ENCODE data around the gene IFT20. TPM values are rescaled to one million over a fixed set of nuclear protein-coding genes. Genes with fewer than 3 reads are reported as not detected.

IFT20 gene
- total and polyA plus RNA-seq, 10 of the 15 experiments (the other 5 are each of a cell fraction or from before 2014, with no cell fraction given) = 9.4 to 38.2 (median 19.1) TPM

DNA sequence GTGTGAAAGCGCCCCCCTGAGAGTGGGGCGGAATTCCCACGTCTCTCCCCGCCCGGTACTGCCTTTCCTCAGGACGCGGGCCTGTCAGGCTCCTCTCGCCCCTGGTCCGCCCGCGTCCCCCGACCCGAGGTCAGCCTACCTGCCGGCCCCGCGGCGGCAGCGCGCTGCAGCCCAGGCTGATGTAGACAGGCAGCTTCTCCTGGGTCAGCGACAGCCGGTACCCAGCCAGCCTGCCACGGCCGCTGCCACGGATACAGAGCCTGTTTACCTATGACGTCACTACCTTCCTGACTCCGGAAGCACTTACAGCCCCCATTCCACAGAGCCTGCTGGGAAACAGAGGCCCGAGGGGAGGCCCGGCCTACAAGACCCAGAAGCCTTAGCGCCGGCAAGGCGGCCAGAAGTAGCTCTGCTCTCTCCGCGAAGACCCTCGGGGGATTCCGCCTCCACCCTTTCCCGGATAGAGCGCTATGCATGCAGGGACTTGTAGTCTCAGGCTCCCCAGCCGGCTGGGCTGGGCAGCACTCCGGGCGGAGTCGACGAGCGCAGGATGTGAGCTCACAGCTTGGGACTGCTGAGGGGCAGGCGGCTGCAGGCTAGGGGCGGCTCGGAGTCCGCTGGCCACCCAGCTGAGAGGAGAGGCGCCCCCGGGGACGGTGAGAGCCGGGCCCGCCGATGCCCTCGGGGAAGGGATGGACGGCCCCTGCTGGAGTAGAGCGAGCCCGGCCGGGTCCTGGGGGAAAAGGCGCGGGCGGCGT is at the start of gene IFT20, which contains the start of gene TNFAIP1 (continued):
- TF ChIP-seq CREB1 (IDR thresholded peaks at IDR 0.05; ENCODE audit: low read depth) = peak; percentile 97
- TF ChIP-seq BMI1 (IDR thresholded peaks at IDR 0.05; ENCODE audit: borderline replicate concordance) = peak; percentile 32; the same call in 1 of the 2 replicates
- TF ChIP-seq, protein P1, sequence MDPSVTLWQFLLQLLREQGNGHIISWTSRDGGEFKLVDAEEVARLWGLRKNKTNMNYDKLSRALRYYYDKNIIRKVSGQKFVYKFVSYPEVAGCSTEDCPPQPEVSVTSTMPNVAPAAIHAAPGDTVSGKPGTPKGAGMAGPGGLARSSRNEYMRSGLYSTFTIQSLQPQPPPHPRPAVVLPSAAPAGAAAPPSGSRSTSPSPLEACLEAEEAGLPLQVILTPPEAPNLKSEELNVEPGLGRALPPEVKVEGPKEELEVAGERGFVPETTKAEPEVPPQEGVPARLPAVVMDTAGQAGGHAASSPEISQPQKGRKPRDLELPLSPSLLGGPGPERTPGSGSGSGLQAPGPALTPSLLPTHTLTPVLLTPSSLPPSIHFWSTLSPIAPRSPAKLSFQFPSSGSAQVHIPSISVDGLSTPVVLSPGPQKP (IDR thresholded peaks at IDR 0.05; ENCODE audit: low read depth, low read length) = peak; percentile 74; the same call in 1 of the 2 replicates
- TF ChIP-seq, protein P2, sequence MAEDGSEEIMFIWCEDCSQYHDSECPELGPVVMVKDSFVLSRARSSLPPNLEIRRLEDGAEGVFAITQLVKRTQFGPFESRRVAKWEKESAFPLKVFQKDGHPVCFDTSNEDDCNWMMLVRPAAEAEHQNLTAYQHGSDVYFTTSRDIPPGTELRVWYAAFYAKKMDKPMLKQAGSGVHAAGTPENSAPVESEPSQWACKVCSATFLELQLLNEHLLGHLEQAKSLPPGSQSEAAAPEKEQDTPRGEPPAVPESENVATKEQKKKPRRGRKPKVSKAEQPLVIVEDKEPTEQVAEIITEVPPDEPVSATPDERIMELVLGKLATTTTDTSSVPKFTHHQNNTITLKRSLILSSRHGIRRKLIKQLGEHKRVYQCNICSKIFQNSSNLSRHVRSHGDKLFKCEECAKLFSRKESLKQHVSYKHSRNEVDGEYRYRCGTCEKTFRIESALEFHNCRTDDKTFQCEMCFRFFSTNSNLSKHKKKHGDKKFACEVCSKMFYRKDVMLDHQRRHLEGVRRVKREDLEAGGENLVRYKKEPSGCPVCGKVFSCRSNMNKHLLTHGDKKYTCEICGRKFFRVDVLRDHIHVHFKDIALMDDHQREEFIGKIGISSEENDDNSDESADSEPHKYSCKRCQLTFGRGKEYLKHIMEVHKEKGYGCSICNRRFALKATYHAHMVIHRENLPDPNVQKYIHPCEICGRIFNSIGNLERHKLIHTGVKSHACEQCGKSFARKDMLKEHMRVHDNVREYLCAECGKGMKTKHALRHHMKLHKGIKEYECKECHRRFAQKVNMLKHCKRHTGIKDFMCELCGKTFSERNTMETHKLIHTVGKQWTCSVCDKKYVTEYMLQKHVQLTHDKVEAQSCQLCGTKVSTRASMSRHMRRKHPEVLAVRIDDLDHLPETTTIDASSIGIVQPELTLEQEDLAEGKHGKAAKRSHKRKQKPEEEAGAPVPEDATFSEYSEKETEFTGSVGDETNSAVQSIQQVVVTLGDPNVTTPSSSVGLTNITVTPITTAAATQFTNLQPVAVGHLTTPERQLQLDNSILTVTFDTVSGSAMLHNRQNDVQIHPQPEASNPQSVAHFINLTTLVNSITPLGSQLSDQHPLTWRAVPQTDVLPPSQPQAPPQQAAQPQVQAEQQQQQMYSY (CRISPR knock-in tag; IDR thresholded peaks at IDR 0.05) = peak; percentile 90
- TF ChIP-seq IKZF2 (IDR thresholded peaks at IDR 0.05) = no peak
- no peak for TF ChIP-seq FOXM1 (IDR thresholded peaks at IDR 0.05; ENCODE audit: low read depth, low read length)
- TF ChIP-seq, protein P3, sequence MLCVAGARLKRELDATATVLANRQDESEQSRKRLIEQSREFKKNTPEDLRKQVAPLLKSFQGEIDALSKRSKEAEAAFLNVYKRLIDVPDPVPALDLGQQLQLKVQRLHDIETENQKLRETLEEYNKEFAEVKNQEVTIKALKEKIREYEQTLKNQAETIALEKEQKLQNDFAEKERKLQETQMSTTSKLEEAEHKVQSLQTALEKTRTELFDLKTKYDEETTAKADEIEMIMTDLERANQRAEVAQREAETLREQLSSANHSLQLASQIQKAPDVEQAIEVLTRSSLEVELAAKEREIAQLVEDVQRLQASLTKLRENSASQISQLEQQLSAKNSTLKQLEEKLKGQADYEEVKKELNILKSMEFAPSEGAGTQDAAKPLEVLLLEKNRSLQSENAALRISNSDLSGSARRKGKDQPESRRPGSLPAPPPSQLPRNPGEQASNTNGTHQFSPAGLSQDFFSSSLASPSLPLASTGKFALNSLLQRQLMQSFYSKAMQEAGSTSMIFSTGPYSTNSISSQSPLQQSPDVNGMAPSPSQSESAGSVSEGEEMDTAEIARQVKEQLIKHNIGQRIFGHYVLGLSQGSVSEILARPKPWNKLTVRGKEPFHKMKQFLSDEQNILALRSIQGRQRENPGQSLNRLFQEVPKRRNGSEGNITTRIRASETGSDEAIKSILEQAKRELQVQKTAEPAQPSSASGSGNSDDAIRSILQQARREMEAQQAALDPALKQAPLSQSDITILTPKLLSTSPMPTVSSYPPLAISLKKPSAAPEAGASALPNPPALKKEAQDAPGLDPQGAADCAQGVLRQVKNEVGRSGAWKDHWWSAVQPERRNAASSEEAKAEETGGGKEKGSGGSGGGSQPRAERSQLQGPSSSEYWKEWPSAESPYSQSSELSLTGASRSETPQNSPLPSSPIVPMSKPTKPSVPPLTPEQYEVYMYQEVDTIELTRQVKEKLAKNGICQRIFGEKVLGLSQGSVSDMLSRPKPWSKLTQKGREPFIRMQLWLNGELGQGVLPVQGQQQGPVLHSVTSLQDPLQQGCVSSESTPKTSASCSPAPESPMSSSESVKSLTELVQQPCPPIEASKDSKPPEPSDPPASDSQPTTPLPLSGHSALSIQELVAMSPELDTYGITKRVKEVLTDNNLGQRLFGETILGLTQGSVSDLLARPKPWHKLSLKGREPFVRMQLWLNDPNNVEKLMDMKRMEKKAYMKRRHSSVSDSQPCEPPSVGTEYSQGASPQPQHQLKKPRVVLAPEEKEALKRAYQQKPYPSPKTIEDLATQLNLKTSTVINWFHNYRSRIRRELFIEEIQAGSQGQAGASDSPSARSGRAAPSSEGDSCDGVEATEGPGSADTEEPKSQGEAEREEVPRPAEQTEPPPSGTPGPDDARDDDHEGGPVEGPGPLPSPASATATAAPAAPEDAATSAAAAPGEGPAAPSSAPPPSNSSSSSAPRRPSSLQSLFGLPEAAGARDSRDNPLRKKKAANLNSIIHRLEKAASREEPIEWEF (IDR thresholded peaks at IDR 0.05; ENCODE audit: insufficient replicate concordance, low read depth, low read length) = no peak
- TF ChIP-seq, protein P4, sequence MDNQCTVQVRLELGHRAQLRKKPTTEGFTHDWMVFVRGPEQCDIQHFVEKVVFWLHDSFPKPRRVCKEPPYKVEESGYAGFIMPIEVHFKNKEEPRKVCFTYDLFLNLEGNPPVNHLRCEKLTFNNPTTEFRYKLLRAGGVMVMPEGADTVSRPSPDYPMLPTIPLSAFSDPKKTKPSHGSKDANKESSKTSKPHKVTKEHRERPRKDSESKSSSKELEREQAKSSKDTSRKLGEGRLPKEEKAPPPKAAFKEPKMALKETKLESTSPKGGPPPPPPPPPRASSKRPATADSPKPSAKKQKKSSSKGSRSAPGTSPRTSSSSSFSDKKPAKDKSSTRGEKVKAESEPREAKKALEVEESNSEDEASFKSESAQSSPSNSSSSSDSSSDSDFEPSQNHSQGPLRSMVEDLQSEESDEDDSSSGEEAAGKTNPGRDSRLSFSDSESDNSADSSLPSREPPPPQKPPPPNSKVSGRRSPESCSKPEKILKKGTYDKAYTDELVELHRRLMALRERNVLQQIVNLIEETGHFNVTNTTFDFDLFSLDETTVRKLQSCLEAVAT (IDR thresholded peaks at IDR 0.05) = 0 out of 2 replicates have a peak, but pooled peaks have one; percentile 48
- TF ChIP-seq, protein P5, sequence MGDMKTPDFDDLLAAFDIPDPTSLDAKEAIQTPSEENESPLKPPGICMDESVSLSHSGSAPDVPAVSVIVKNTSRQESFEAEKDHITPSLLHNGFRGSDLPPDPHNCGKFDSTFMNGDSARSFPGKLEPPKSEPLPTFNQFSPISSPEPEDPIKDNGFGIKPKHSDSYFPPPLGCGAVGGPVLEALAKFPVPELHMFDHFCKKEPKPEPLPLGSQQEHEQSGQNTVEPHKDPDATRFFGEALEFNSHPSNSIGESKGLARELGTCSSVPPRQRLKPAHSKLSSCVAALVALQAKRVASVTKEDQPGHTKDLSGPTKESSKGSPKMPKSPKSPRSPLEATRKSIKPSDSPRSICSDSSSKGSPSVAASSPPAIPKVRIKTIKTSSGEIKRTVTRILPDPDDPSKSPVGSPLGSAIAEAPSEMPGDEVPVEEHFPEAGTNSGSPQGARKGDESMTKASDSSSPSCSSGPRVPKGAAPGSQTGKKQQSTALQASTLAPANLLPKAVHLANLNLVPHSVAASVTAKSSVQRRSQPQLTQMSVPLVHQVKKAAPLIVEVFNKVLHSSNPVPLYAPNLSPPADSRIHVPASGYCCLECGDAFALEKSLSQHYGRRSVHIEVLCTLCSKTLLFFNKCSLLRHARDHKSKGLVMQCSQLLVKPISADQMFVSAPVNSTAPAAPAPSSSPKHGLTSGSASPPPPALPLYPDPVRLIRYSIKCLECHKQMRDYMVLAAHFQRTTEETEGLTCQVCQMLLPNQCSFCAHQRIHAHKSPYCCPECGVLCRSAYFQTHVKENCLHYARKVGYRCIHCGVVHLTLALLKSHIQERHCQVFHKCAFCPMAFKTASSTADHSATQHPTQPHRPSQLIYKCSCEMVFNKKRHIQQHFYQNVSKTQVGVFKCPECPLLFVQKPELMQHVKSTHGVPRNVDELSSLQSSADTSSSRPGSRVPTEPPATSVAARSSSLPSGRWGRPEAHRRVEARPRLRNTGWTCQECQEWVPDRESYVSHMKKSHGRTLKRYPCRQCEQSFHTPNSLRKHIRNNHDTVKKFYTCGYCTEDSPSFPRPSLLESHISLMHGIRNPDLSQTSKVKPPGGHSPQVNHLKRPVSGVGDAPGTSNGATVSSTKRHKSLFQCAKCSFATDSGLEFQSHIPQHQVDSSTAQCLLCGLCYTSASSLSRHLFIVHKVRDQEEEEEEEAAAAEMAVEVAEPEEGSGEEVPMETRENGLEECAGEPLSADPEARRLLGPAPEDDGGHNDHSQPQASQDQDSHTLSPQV (IDR thresholded peaks at IDR 0.05) = no peak
- TF ChIP-seq SPI1 (IDR thresholded peaks at IDR 0.05; ENCODE audit: borderline replicate concordance, insufficient read depth, low read depth, low read length) = no peak
- TF ChIP-seq RB1 (IDR thresholded peaks at IDR 0.05; ENCODE audit: borderline replicate concordance) = no peak; the same call in 1 of the 2 replicates
- peak; percentile 100 for TF ChIP-seq ATF7 (IDR thresholded peaks at IDR 0.05; ENCODE audit: low read depth)
